DMS53 (cell line): Measurements from ENCODE around the gene ARHGAP27.

Source experiments
- DNase-seq: peaks from one replicate; lab custom pipeline; 2025; lab: John Stamatoyannopoulos, UW

Gene ARHGAP27

GRCh38 chr17:45406107-45406506 is 26.6 kb downstream of the ARHGAP27 start:
- DNase-seq = no peak

GRCh38 chr17:45405250-45406086 is 27.2 kb downstream of the ARHGAP27 start:
- DNase-seq = peak; percentile 46

DNA sequence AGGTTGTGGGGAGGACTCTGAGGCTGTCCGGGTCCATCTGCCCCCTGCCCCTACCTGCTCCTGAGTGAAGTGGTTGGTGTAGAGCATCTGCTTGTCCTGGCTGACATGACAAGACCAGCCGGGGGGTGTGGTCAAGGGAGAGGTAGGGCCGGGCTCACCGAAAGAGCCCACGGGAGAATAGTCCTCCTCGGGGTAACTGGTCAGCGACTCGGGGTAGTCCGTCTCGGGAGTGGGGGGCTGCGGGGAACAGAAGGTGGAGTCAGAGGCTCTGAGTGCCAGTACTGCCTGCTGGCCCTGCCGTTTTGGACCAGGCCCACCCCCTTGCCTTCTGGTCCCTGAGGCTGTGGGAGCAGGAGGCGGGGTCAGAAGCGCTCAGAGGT is 27.8 kb downstream of the ARHGAP27 start:
- no peak for DNase-seq

DNA sequence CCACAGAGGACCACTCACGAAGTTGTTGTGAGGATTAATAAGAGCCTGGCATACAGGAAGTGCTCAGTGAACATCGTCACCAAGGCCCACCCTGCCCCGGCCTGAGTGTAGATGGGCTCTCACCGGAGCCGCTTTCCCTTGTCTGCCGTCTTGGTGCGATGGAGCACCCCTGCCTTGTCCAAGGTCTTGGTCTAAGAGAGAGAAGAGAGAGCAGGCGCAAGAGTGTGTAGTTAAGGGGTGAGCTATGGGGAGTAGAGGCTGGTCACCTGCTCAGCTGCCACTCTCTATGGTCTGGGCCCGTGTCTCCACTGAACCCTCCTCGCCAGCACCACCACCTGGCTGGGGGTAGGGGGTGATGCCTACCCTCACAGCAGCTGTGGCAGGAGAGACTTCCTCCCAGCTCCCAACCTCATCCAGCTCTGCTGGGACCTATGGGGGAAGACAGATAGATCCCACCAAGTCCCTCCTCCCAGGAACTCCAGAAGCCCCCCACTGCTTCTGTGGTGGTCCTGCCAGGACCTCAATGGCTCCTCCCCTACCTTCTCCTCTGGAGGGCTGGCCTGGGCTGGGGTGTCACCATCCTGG is 28.7 kb downstream of the ARHGAP27 start:
- DNase-seq = no peak

DNA sequence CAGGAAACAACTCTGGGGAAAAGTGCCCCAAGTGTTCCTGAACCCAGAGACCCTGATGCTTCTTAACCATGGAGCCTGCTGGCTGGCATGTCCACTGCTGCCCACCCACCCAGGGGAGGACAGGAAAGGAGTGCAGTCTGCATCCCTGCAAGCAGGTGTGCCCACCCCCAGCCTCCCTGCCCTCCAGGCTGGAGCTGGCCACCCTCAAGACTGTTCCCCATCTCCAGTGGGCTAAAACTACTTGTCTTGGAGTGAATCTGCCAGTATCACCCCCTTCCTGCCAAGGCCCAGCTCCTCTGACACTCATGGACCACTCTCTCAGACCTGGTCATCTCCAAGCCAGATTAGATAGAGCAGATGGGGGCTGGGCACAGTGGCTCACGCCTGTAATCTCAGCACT is 29.8 kb downstream of the ARHGAP27 start:
- no peak for DNase-seq

- DNase-seq = no peak
Measured at GRCh38 chr17:45398800-45399199, 33.9 kb downstream of the ARHGAP27 start.

GRCh38 chr17:45397796-45398195 is 34.9 kb downstream of the ARHGAP27 start:
- DNase-seq = no peak

- DNase-seq = no peak
Measured at GRCh38 chr17:45396496-45397205, 36.0 kb downstream of the ARHGAP27 start.

DNA sequence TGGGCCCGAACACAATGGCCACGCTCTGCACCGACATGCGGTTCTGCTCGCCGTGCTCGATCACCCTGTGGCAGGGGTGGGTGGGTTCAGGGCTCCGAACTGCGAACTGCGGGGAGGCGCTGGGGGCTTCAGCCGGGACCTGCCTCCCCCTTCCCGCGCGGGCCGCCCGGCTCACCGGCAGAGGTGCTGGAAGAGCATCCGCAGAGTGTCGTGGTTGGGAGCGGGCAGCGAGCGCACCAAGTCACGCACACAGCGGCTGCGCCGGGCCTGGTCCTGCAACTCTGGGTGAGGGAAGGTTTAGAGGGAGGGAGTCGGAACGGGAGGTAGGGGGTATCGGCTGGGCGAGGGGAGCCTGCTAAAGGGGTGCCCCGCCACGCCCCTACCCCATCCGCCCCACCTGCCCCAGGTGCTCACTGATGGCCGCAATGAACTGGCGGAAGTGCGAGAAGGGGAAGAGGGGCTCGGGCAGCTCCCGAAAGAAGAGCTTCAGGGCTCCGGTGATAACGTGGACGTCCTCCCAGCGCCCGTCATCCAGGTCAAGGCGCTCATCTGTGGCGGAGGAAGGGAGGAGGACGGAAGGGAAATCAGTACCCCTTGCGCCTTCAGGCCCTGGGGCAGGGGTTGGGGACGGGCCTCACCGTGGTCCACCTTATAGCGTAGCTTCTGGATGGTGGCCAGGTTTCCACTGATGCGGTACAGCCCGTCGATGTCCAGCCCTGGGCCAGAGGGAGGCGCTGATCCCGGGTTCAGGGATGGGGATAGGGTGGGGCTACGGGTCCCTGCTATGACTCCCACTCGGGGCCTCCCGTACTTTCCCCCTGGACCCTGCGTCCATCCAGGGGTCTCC is 36.9 kb downstream of the ARHGAP27 start:
- no peak for DNase-seq

DNA sequence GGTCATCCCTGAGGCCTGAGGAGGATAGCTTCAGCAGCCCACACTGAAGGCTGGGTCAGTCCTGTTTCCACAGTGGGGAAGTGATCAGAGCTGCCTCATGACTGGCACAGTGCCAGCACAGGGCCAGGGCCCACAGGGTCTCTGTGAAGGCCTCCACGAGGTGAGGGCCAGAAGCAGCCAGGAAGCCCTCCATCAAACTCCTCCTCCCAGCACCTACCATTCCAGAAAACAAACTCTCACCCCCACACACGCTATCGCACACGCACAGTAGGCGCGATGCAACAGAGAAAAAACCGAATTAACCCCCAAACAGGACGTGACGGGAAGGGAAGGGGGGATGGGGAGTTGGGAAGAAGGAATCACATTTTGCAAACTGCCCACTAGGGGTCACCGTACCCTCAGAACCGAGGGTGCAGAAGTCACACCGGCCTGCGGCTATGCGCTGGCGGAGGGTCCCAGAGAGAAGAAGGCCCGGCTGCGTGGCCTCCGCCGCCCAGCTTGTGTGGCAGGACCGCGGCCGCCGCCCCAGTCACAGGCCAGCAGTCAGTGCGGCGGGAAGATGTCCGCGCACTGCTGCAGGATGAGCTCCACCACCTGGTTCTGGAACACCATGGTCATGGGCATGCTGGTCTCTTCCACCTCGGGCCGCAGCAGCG is 37.6 kb downstream of the ARHGAP27 start:
- DNase-seq = peak; percentile 90

- DNase-seq = no peak
Measured at GRCh38 chr17:45394564-45394912, 38.1 kb downstream of the ARHGAP27 start.

- DNase-seq = no peak
Measured at GRCh38 chr17:45394091-45394490, 38.6 kb downstream of the ARHGAP27 start.

DNA sequence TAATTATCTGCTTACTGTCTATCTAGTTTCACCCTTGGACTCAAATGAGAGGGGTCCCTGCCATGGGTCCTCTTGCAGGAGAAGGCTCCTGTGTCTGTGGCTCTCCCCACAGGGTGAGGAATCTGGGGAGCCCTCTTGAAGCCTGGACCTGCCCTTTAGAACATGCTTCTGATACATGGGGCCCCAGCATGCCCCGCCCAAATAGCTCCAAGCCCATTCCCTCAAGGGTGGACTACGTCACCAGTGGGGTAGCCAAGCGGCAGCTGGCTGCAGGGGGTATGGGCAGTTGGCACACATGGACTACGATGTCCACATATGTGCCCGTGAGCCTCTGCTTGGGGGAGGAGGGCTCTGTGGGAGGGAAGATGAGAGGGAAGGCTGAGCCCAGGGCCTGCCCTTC is 39.3 kb downstream of the ARHGAP27 start:
- no peak for DNase-seq

GRCh38 chr17:45391918-45392317 is 40.8 kb downstream of the ARHGAP27 start:
- no peak for DNase-seq

DNA sequence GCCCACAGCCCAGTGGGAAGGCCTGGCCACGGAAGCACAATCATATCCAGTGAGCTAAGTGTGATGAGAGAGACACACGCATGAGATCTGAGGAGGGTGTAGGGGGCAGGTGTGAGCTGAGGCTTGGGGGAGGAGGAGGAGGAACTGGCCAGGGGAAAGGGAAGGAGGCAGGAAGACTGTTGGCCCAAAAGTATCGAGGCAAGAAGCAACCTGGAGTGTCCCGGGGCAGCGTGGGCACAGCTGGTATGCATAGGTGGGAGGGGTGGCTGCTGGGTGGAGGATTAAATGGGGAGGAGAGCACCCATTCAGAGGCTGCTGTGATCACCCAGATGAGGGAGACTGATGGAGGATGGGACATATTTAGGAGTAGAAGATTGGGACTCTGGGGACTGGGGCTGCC is 41.4 kb downstream of the ARHGAP27 start:
- no peak for DNase-seq

DNA sequence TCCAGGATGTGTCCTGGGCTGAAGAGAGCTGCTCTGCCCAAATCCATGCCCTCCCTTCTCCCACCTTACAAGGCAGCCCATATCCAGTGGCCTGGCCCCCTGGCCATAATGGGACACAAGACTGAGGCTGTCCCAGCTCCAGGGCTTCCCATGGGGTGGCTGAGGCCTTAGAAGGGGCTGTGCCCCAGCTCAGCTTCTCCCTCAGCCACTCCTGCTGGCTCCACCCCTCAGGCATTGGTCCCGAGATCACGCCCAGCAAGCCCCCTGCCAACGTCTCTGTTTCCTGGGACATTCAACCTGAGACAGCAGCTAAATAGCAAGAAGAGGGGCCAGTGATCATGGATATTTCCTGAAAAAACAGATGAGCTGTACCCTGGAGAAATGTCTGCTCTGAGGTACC is 43.3 kb downstream of the ARHGAP27 start:
- DNase-seq = no peak

DNA sequence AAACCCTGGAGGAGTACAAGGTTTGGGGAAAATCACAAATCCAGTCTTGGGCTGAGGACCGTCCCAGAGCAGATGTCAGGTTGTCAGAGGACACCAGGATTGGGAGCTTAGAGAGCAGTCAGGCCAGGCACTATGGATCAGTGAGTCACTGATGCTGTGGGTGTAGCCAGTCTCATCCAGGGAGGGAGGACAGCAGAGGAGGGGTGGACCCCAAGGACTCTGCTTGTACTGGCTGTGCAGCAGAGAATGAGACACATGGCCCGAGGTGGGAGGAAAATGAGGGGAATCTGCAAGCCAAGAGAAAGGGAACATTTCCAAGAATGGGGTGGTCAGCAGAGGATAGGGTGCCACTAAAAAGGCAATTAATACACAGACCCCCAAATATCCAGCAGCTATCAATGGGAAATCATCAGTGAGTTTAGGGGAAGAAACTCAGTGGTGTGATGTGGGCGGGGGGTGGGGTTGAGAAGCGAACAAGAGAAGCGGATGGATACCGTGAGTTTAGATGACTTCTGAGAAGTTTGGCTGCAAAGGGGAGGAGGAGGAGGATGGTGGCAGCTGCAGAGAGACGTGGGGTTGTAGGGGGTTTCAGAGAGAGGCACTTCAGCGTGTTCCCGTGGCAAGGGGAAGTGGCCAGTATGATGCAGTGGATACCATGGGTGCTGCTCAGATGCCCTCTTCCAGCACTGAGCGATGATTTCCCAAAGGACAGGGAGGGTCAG is 43.9 kb downstream of the ARHGAP27 start:
- DNase-seq = no peak

DNA sequence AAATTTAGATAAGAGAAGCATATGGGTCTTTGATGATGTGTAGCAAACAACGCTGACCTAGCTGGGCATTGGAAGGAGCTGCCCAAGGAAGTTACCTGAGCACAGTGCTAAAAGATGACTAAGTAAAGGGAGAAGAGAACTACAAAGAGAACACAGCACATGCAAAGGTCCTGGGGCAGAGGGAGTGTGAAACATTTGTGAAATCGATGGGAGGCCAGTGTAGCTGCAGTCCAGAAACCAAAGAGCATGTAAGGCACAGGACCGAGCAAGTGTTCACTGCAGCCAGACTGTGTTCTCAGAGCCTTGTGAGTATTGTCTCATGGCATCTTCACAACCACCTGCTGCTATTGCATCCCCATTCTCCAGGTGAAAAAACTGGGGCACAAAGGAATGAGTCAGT is 44.9 kb downstream of the ARHGAP27 start:
- no peak for DNase-seq

GRCh38 chr17:45386178-45386577 is 46.5 kb downstream of the ARHGAP27 start:
- no peak for DNase-seq

DNA sequence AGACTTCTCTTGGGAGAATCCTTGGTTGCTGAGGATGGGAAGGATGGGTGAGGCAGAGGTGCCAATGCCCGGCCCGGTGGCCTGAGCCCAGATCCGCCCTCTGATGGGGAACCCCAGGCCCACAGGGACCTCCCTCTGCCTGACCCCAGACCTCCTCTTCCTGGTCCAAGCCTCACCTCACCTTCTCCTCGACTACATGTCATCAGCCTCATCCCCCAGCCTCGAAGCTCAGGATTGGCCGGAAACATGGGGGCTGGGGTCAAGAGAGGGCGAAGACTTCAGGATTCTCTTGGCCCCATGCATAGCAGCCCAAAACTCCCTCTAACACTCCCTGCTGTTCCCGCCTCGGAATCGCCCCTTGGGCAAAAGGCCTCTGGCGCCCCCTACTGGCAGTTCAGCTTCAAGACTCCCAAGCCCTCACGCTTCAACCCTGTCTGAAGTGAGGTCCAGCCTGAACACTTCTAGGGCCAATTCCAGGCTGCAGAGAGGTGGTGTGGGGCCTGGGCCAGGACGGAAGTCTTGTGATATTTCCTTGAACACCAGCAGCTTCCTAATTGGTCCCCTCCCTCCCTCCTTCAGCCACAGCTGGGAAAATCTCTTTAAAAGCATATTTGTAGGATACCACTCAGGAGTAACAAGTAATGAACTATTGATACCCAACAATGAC is 47.2 kb downstream of the ARHGAP27 start:
- DNase-seq = peak; percentile 93
